Liver (tissue), 3 donors: Measurements from ENCODE around the gene ANKRD16.

Source experiments
- JUND ChIP-seq, 2 donors: IDR thresholded peaks; 2 replicates each; pipeline ENCODE4 v1.6.1; 2016; ENCODE audit warnings: antibody characterized with exemption in 2 of 2
- TF ChIP-seq, protein P1 (sequence below): fragments of 150-350 bp; IDR thresholded peaks from 2 replicates; pipeline ENCODE4 v1.5.1; 2017; ENCODE audit warnings: improper control_type of control experiment, low read depth, low read length; ENCODE audit not compliant: missing input control
- donor health status: healthy.
- donor health status: healthy.

DNA sequence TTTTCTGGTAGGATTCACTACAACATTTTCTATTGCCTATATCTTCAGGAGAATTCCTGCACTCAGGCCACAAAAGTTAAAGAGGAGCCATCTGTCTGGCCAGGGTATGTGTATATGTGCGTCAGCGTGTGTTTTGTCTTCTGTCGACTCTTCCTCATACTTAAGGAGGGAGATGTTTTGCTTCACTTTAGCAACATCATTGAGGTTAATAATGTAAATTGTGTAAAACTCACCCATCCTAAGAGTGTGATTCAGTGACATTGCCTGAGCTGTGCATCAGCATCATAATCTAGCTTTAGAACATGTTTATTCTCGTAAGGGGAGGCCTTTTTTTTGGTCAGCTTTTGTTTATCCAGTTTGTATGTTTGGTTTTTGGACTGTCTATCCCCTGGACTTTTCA is 24.0 kb upstream of the ANKRD16 start:
- TF ChIP-seq, protein P1, sequence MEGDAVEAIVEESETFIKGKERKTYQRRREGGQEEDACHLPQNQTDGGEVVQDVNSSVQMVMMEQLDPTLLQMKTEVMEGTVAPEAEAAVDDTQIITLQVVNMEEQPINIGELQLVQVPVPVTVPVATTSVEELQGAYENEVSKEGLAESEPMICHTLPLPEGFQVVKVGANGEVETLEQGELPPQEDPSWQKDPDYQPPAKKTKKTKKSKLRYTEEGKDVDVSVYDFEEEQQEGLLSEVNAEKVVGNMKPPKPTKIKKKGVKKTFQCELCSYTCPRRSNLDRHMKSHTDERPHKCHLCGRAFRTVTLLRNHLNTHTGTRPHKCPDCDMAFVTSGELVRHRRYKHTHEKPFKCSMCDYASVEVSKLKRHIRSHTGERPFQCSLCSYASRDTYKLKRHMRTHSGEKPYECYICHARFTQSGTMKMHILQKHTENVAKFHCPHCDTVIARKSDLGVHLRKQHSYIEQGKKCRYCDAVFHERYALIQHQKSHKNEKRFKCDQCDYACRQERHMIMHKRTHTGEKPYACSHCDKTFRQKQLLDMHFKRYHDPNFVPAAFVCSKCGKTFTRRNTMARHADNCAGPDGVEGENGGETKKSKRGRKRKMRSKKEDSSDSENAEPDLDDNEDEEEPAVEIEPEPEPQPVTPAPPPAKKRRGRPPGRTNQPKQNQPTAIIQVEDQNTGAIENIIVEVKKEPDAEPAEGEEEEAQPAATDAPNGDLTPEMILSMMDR = no peak
- TF ChIP-seq JUND (IDR thresholded peaks at IDR 0.05) = no peak
